GM12878 (cell line): ENCODE measurements around the gene CLDN9. TPM values are rescaled to one million over a fixed set of nuclear protein-coding genes. Genes with fewer than 3 reads are reported as not detected.
A peak's percentile ranks its signal among the peaks of the same experiment; 100 is the strongest.

ENCODE experiments used
- BCLAF1 ChIP-seq: fragments of 450-650 bp; IDR thresholded peaks from 2 replicates; pipeline ENCODE4 v1.6.1; 2017; ENCODE audit warnings: antibody characterized with exemption, mild to moderate bottlenecking, moderate library complexity
- BHLHE40 ChIP-seq, 2 experiments: fragments of 450-650 bp in 1 of 2; IDR thresholded peaks; 2 replicates each; pipeline ENCODE4 v1.6.1; 2011 to 2017; ENCODE audit warnings: low read depth in 2 of 2, borderline replicate concordance in 1 of 2, improper control_type of control experiment in 1 of 2, low read length in 1 of 2, mild to moderate bottlenecking in 1 of 2
- CTCF ChIP-seq, 3 experiments: IDR thresholded peaks in 2 of 3; conservative IDR thresholded peaks in 1 of 3; 2 replicates each; pipeline ENCODE4 v1.5.1; 2011; ENCODE audit warnings: low read depth in 3 of 3, low read length in 3 of 3, mild to moderate bottlenecking in 3 of 3, control low read depth in 2 of 3, moderate library complexity in 2 of 3, inconsistent platforms in 1 of 3, mixed read lengths in 1 of 3; ENCODE audit not compliant: control insufficient read depth in 2 of 3, insufficient read depth in 1 of 3; ENCODE audit errors: extremely low read depth in 1 of 3
- E4F1 ChIP-seq: fragments of 450-650 bp; IDR thresholded peaks from 2 replicates; pipeline ENCODE4 v1.6.1; 2018; ENCODE audit warnings: borderline replicate concordance, mild to moderate bottlenecking; ENCODE audit not compliant: partially characterized antibody
- GATAD2B ChIP-seq: fragments of 450-650 bp; conservative IDR thresholded peaks from 2 replicates; pipeline ENCODE4 v1.6.1; 2017; ENCODE audit warnings: low read depth, mild to moderate bottlenecking, moderate library complexity
- LARP7 ChIP-seq: fragments of 450-650 bp; IDR thresholded peaks from 2 replicates; pipeline ENCODE4 v1.6.1; 2017; ENCODE audit warnings: mild to moderate bottlenecking
- REST ChIP-seq: IDR thresholded peaks from 2 replicates; pipeline ENCODE4 v1.6.1; 2012; ENCODE audit warnings: mild to moderate bottlenecking, low read depth, low read length
- SMAD5 ChIP-seq: IDR thresholded peaks from 2 replicates; pipeline ENCODE4 v1.6.1; 2016; ENCODE audit warnings: antibody characterized with exemption, low read depth
- SMC3 ChIP-seq: IDR thresholded peaks from 2 replicates; pipeline ENCODE4 v1.6.1; 2011; ENCODE audit warnings: low read length, improper control_type of control experiment, borderline replicate concordance
- TCF12 ChIP-seq: IDR thresholded peaks from 2 replicates; pipeline ENCODE4 v1.6.1; 2011; ENCODE audit warnings: low read depth, mild to moderate bottlenecking, low read length
- ZBTB4 ChIP-seq: fragments of 450-650 bp; formaldehyde crosslinking; IDR thresholded peaks from 2 replicates; pipeline ENCODE4 v1.4.0; 2022; ENCODE audit warnings: mild to moderate bottlenecking, moderate library complexity
- polyA plus RNA-seq, 11 experiments: library from polyadenylated mRNA; depleted of rRNA in 4 of 11; unstranded in 6 of 11; stranded (reverse) in 5 of 11; fragments of >200 nt; fragmentation: Nextera tagmentation in 4 of 11; fragmentation: Illumina TruSeq in 1 of 11; extraction: Ambion mirVana in 4 of 11; extraction: Trizol in 1 of 11; gene quantifications; 1 replicate in 1 of 11; 2 replicates in 10 of 11; pipeline versions ENCODE4 v1.2.1 to v1.2.3, GENCODE V29; 2011 to 2016; ENCODE audit warnings: inconsistent platforms in 2 of 11, missing spikeins in 2 of 11, low read depth in 1 of 11
- total RNA-seq, 4 experiments: library from RNA; depleted of rRNA in 3 of 4; stranded (reverse); fragments of >200 nt in 3 of 4; fragmentation: Illumina TruSeq in 1 of 4; extraction: Trizol in 1 of 4; gene quantifications; 2 replicates each; pipeline versions ENCODE4 v1.2.1 to v1.2.3, GENCODE V29; 2013 to 2021

Gene CLDN9
- total and polyA plus RNA-seq, 10 of the 15 experiments (the other 5 are each of a cell fraction or from before 2014, with no cell fraction given) = not detected

GRCh38 chr16:3027983-3028715 is 15.4 kb downstream of the CLDN9 start (continued):
- TF ChIP-seq E4F1 (no peak), GATAD2B (no peak), SMC3 (peak; percentile 55; the same call in 1 of the 2 replicates), TCF12 (0 out of 2 replicates have a peak, but pooled peaks have one; percentile 44), CTCF (IDR thresholded peaks at IDR 0.05 in 2 of 3, conservative IDR thresholded peaks at IDR 0.05 in 1 of 3; ENCODE audit: control insufficient read depth in 2 of 3, extremely low read depth in 1 of 3, insufficient read depth in 1 of 3, low read depth in 3 of 3, low read length in 3 of 3) (peak; percentile 65 to 94 (median 88)), BHLHE40 (IDR thresholded peaks at IDR 0.05; ENCODE audit: borderline replicate concordance in 1 of 2, low read depth in 2 of 2, low read length in 1 of 2) (peak; percentile 44 to 73; a peak in 3 of 4 replicates), BCLAF1 (no peak), ZBTB4 (no peak), SMAD5 (no peak), LARP7 (0 out of 2 replicates have a peak, but pooled peaks have one; percentile 49), REST (no peak)
